H9 (cell line): Measurements from ENCODE around the gene TP53INP2. TPM values are rescaled to one million over a fixed set of nuclear protein-coding genes. Genes with fewer than 3 reads are reported as not detected.
"Not testable (repeated sequence)": the region's sequence is repeated elsewhere in the genome, so short reads cannot be mapped to it uniquely, and the experiment has no call there.

Experiments used
- DNase-seq: peaks from one replicate; pipeline ENCODE4 v3.0.0-alpha.2; 2017
- H2AFZ ChIP-seq: one replicate; pipeline ENCODE4 v1.6.1; 2013; ENCODE audit warnings: mild to moderate bottlenecking, low read length, control low read depth, moderate library complexity
- H2AK5ac ChIP-seq: 2 replicates; pipeline ENCODE4 v1.6.1; 2013; ENCODE audit warnings: low read length, control low read depth, mixed read lengths; ENCODE audit not compliant: insufficient read length
- H2BK120ac ChIP-seq: one replicate; pipeline ENCODE4 v1.6.1; 2013; ENCODE audit warnings: low read depth, mild to moderate bottlenecking, low read length, control low read depth, inconsistent platforms; ENCODE audit not compliant: poor library complexity, severe bottlenecking
- H2BK12ac ChIP-seq: 2 replicates; pipeline ENCODE4 v1.6.1; 2013; ENCODE audit warnings: low read length, control low read depth, mixed read lengths, low read depth; ENCODE audit not compliant: insufficient read length
- H2BK15ac ChIP-seq: 2 replicates; pipeline ENCODE4 v1.6.1; 2013; ENCODE audit warnings: low read depth, low read length, control low read depth
- H2BK20ac ChIP-seq: one replicate; pipeline ENCODE4 v1.6.1; 2013; ENCODE audit warnings: low read depth, mild to moderate bottlenecking, low read length, control low read depth, inconsistent platforms; ENCODE audit not compliant: poor library complexity, severe bottlenecking
- H2BK5ac ChIP-seq: 2 replicates; pipeline ENCODE4 v1.6.1; 2013; ENCODE audit warnings: low read length, control low read depth, mixed read lengths; ENCODE audit not compliant: insufficient read length
- H3K14ac ChIP-seq: 2 replicates; pipeline ENCODE4 v1.6.1; 2013; ENCODE audit warnings: low read length, control low read depth; ENCODE audit not compliant: insufficient read depth
- H3K18ac ChIP-seq: 2 replicates; pipeline ENCODE4 v1.6.1; 2013; ENCODE audit warnings: low read depth, mild to moderate bottlenecking, mixed read lengths, low read length, control low read depth; ENCODE audit not compliant: insufficient read length
- H3K23ac ChIP-seq: 2 replicates; pipeline ENCODE4 v1.6.1; 2013; ENCODE audit warnings: low read length, control low read depth, mixed read lengths, low read depth; ENCODE audit not compliant: insufficient read length
- H3K23me2 ChIP-seq: 2 replicates; pipeline ENCODE4 v1.6.1; 2013; ENCODE audit warnings: low read depth, mild to moderate bottlenecking, mixed read lengths, low read length, control low read depth; ENCODE audit not compliant: insufficient read length, poor library complexity, severe bottlenecking
- H3K27ac ChIP-seq: 2 replicates; pipeline ENCODE4 v1.5.1; 2013; ENCODE audit warnings: low read length, control low read depth, mixed read lengths, low read depth; ENCODE audit not compliant: insufficient read length
- H3K27me3 ChIP-seq: 2 replicates; pipeline ENCODE4 v1.6.1; 2013; ENCODE audit warnings: low read length, control low read depth, inconsistent platforms; ENCODE audit not compliant: insufficient read depth
- H3K4ac ChIP-seq: 2 replicates; pipeline ENCODE4 v1.6.1; 2013; ENCODE audit warnings: low read depth, mild to moderate bottlenecking, control low read depth, inconsistent platforms, low read length, moderate library complexity
- H3K4me1 ChIP-seq: 2 replicates; pipeline ENCODE4 v1.6.1; 2013; ENCODE audit warnings: low read length, control low read depth, inconsistent platforms; ENCODE audit not compliant: insufficient read depth
- H3K4me2 ChIP-seq: 2 replicates; pipeline ENCODE4 v1.6.1; 2013; ENCODE audit warnings: low read length, control low read depth, mixed read lengths; ENCODE audit not compliant: insufficient read length, insufficient read depth
- H3K56ac ChIP-seq: 2 replicates; pipeline ENCODE4 v1.6.1; 2013; ENCODE audit warnings: low read depth, mild to moderate bottlenecking, mixed read lengths, low read length, control low read depth; ENCODE audit not compliant: insufficient read length
- H3K79me1 ChIP-seq: 2 replicates; pipeline ENCODE4 v1.6.1; 2013; ENCODE audit warnings: low read depth, mild to moderate bottlenecking, moderate library complexity, low read length, control low read depth, inconsistent platforms; ENCODE audit not compliant: insufficient read depth, poor library complexity, severe bottlenecking
- H3K79me2 ChIP-seq: 2 replicates; pipeline ENCODE4 v1.6.1; 2013; ENCODE audit warnings: low read length, control low read depth, inconsistent platforms; ENCODE audit not compliant: insufficient read depth
- H3K9ac ChIP-seq: 2 replicates; pipeline ENCODE4 v1.6.1; 2013; ENCODE audit warnings: low read length, control low read depth, mixed read lengths; ENCODE audit not compliant: insufficient read length; ENCODE audit errors: extremely low read depth
- H3K9me3 ChIP-seq: one replicate; pipeline ENCODE4 v1.6.1; 2013; ENCODE audit warnings: low read depth, low read length, inconsistent platforms; ENCODE audit not compliant: control insufficient read depth
- H3T11ph ChIP-seq: one replicate; pipeline ENCODE4 v1.6.1; 2013; ENCODE audit warnings: mild to moderate bottlenecking, low read length, control low read depth, inconsistent platforms
- H4K20me1 ChIP-seq: one replicate; pipeline ENCODE4 v1.6.1; 2013; ENCODE audit not compliant: control insufficient read depth, insufficient read length, insufficient read depth
- H4K5ac ChIP-seq: 2 replicates; pipeline ENCODE4 v1.6.1; 2013; ENCODE audit warnings: low read depth, mild to moderate bottlenecking, mixed read lengths, low read length, control low read depth; ENCODE audit not compliant: insufficient read length
- H4K8ac ChIP-seq: replicated peaks from 2 replicates; pipeline ENCODE4 v1.6.1; 2013; ENCODE audit warnings: low read length, control low read depth, mixed read lengths, low read depth; ENCODE audit not compliant: insufficient read length
- H4K91ac ChIP-seq: 2 replicates; pipeline ENCODE4 v1.6.1; 2013; ENCODE audit warnings: low read depth, mild to moderate bottlenecking, moderate library complexity, mixed read lengths, low read length, control low read depth; ENCODE audit not compliant: insufficient read length
- H3K27ac Mint-ChIP-seq, 3 experiments: 2 replicates in 2 of 3; 3 replicates in 1 of 3; pipeline ENCODE4 v1.8.0; 2020 to 2021; ENCODE audit warnings: mixed read lengths in 3 of 3, mild to moderate bottlenecking in 1 of 3, moderate library complexity in 1 of 3
- H3K27me3 Mint-ChIP-seq: 2 replicates; pipeline ENCODE4 v1.8.0; 2021; ENCODE audit warnings: low read depth, mild to moderate bottlenecking, moderate library complexity, mixed read lengths
- H3K36me3 Mint-ChIP-seq, 3 experiments: 2 replicates in 2 of 3; 3 replicates in 1 of 3; pipeline ENCODE4 v1.8.0; 2020 to 2021; ENCODE audit warnings: low read depth in 3 of 3, mixed read lengths in 3 of 3; ENCODE audit not compliant: insufficient read depth in 1 of 3
- H3K4me1 Mint-ChIP-seq, 2 experiments: 2 replicates each; pipeline ENCODE4 v1.8.0; 2020; ENCODE audit warnings: mixed read lengths in 2 of 2
- H3K4me3 Mint-ChIP-seq, 2 experiments: 2 replicates in 1 of 2; 3 replicates in 1 of 2; pipeline ENCODE4 v1.8.0; 2020 to 2021; ENCODE audit warnings: mild to moderate bottlenecking in 2 of 2, mixed read lengths in 2 of 2, moderate library complexity in 1 of 2
- H3K9me3 Mint-ChIP-seq, 2 experiments: 2 replicates in 1 of 2; 3 replicates in 1 of 2; pipeline ENCODE4 v1.8.0; 2020; ENCODE audit warnings: mild to moderate bottlenecking in 2 of 2, mixed read lengths in 2 of 2, moderate library complexity in 1 of 2
- CTCF ChIP-seq: fragments of 200-600 bp; sonication (generic); conservative IDR thresholded peaks from 3 replicates; pipeline ENCODE4 v1.8.0; 2021; ENCODE audit warnings: antibody characterized with exemption, mild to moderate bottlenecking
- WGBS: extraction: QIAGEN DNeasy Blood & Tissue Kit; methylation state at CpG from one replicate; pipeline ENCODE4 v1.1.7; 2013; ENCODE audit warnings: missing lambda C conversion rate, low lambda C conversion rate, mixed read lengths; ENCODE audit not compliant: insufficient read length; ENCODE audit errors: extremely low coverage; 5-methylcytosine and 5-hydroxymethylcytosine counted together
- total RNA-seq: library from RNA; stranded (reverse); gene quantifications from 2 replicates; pipeline ENCODE4 v1.2.1, GENCODE V29; 2021

TP53INP2 gene
- total RNA-seq, 1 experiment from 2014 or later = 8.0 TPM

GRCh38 chr20:34713194-34713943 is 9.2 kb downstream of the TP53INP2 start:
- no peak overlapping the region for H3K4me2 ChIP-seq
- WGBS = no CpG with 5 or more reads among the region's 1 CpG
- no peak overlapping the region for H3K9ac ChIP-seq

GRCh38 chr20:34713944-34714515 is 9.9 kb downstream of the TP53INP2 start:
- not testable (repeated sequence) for H3K56ac ChIP-seq, H3K23me2 ChIP-seq, H2BK5ac ChIP-seq, H3K4me1 Mint-ChIP-seq, H3K18ac ChIP-seq, H3K9ac ChIP-seq, H3K9me3 ChIP-seq, H3K4me1 ChIP-seq, H3K27ac ChIP-seq, H4K91ac ChIP-seq, H2BK120ac ChIP-seq, H3T11ph ChIP-seq, H2AK5ac ChIP-seq, H2BK12ac ChIP-seq, H3K23ac ChIP-seq, H2AFZ ChIP-seq, H3K4ac ChIP-seq, H3K27me3 ChIP-seq, H3K9me3 Mint-ChIP-seq, H3K79me1 ChIP-seq, H2BK15ac ChIP-seq, H2BK20ac ChIP-seq, H3K27ac Mint-ChIP-seq, H3K4me3 Mint-ChIP-seq, H4K8ac ChIP-seq, H4K20me1 ChIP-seq, DNase-seq, H4K5ac ChIP-seq, H3K4me2 ChIP-seq, H3K14ac ChIP-seq, H3K79me2 ChIP-seq
- peaks cover 0 to 21% (median 0%) of the 10 kb centered on the region in 3 experiments; a peak in 2 of 7 replicates for H3K36me3 Mint-ChIP-seq
- peaks cover 24% of the 10 kb centered on the region for H3K27me3 Mint-ChIP-seq
- WGBS = no CpG with 5 or more reads among the region's 10 CpGs

More at GRCh38 chr20:34713194-34713943, 9.2 kb downstream of the TP53INP2 start:
- no peak overlapping the region for H2BK12ac ChIP-seq
- H3K79me1 ChIP-seq = no peaks in the 10 kb centered on the region
- no peak overlapping the region for H3T11ph ChIP-seq
- no peaks in the 10 kb centered on the region for H4K20me1 ChIP-seq
- H3K9me3 ChIP-seq = no peaks in the 10 kb centered on the region
- H2AK5ac ChIP-seq = no peak overlapping the region
- H3K27me3 ChIP-seq = peaks cover 9% of the 10 kb centered on the region; the same call in 1 of the 2 replicates
- H3K18ac ChIP-seq = no peak overlapping the region
- no peak overlapping the region for H3K27ac ChIP-seq
- peaks cover 0 to 21% (median 0%) of the 10 kb centered on the region in 3 experiments; a peak in 2 of 7 replicates for H3K36me3 Mint-ChIP-seq
- H2BK5ac ChIP-seq = no peak overlapping the region
- DNase-seq = no peak
- H3K4ac ChIP-seq = no peak overlapping the region
- no peak overlapping the region for H3K14ac ChIP-seq
- no peaks in the 10 kb centered on the region for H3K9me3 Mint-ChIP-seq
- H3K27ac Mint-ChIP-seq = no peak overlapping the region
- no peaks in the 10 kb centered on the region for H3K4me1 ChIP-seq
- no peak overlapping the region for H4K8ac ChIP-seq
- peaks cover 9 to 11% of the 10 kb centered on the region in 2 experiments for H3K4me1 Mint-ChIP-seq
- no peak for TF ChIP-seq CTCF
- no peak overlapping the region for H2BK20ac ChIP-seq
- peaks cover 15% of the 10 kb centered on the region for H3K23me2 ChIP-seq
- H2AFZ ChIP-seq = no peak overlapping the region
- peaks cover 27% of the 10 kb centered on the region for H3K27me3 Mint-ChIP-seq
- H4K91ac ChIP-seq = no peak overlapping the region
- H4K5ac ChIP-seq = no peak overlapping the region
- H3K4me3 Mint-ChIP-seq = no peak overlapping the region
- H3K56ac ChIP-seq = no peak overlapping the region
- no peak overlapping the region for H2BK15ac ChIP-seq
- no peaks in the 10 kb centered on the region for H3K79me2 ChIP-seq
- H3K23ac ChIP-seq = no peak overlapping the region
- H2BK120ac ChIP-seq = no peak overlapping the region
